OCI-LY3 (cell line): ENCODE data around the gene DELE1.

Source experiments
- H2AFZ ChIP-seq: fragments of 200-600, 300-600 bp; shearing (Covaris generic); 2 replicates; pipeline ENCODE4 v1.6.0; 2014; ENCODE audit warnings: antibody characterized with exemption, low read depth, low read length
- H3K27ac ChIP-seq: fragments of 200-600, 300-600 bp; sonication (generic); 2 replicates; pipeline ENCODE4 v1.5.1; 2014; ENCODE audit warnings: mild to moderate bottlenecking, low read length, moderate library complexity, mixed read lengths
- H3K27me3 ChIP-seq: fragments of 200-600, 300-600 bp; sonication (generic); 2 replicates; pipeline ENCODE4 v1.6.1; 2014; ENCODE audit warnings: low read depth, low read length, mixed read lengths
- H3K36me3 ChIP-seq: fragments of 200-600, 300-600 bp; sonication (generic); replicated peaks from 2 replicates; pipeline ENCODE3; 2014; ENCODE audit warnings: low read depth, low read length, mixed read lengths
- H3K4me1 ChIP-seq: fragments of 300-600, 200-600 bp; sonication (generic); 2 replicates; pipeline ENCODE4 v1.6.1; 2014; ENCODE audit warnings: low read length, mixed read lengths
- H3K4me2 ChIP-seq: fragments of 200-600, 300-600 bp; sonication (generic); 2 replicates; pipeline ENCODE4 v1.6.1; 2014; ENCODE audit warnings: low read length, mixed read lengths
- H3K4me3 ChIP-seq: fragments of 300-600, 200-600 bp; sonication (generic); 2 replicates; pipeline ENCODE4 v1.5.1; 2014; ENCODE audit warnings: antibody characterized with exemption, mild to moderate bottlenecking, low read length, moderate library complexity
- H3K79me2 ChIP-seq: fragments of 300-600, 200-600 bp; shearing (Covaris generic); 2 replicates; pipeline ENCODE4 v1.6.1; 2014; ENCODE audit warnings: mild to moderate bottlenecking, low read length, mixed read lengths
- H3K9ac ChIP-seq: fragments of 300-600, 200-600 bp; shearing (Covaris generic); 2 replicates; pipeline ENCODE4 v1.6.0; 2014; ENCODE audit warnings: mild to moderate bottlenecking, low read length, moderate library complexity
- H3K9me3 ChIP-seq: fragments of 200-600, 300-600 bp; shearing (Covaris generic); 2 replicates; pipeline ENCODE4 v1.6.1; 2014; ENCODE audit warnings: low read length, mixed read lengths; ENCODE audit not compliant: insufficient read depth
- H4K20me1 ChIP-seq: fragments of 200-600, 300-600 bp; sonication (generic); 2 replicates; pipeline ENCODE4 v1.6.1; 2016; ENCODE audit warnings: low read length, mixed read lengths; ENCODE audit not compliant: insufficient read depth
- CTCF ChIP-seq: fragments of 200-600, 300-600 bp; sonication (generic); IDR thresholded peaks from 2 replicates; pipeline ENCODE4 v1.5.1; 2014; ENCODE audit warnings: antibody characterized with exemption, low read length, low read depth
- EZH2phosphoT487 ChIP-seq: fragments of 200-600 bp; shearing (Covaris generic); IDR thresholded peaks from 2 replicates; pipeline ENCODE4 v1.6.1; 2018; ENCODE audit warnings: antibody characterized with exemption, mixed run types, low read depth

The DELE1 gene

GRCh38 chr5:141966275-141966962 lies 42.7 kb downstream of the DELE1 start:
- Histone ChIP-seq H3K27me3 (no peaks in the 10 kb centered on the region), H3K9me3 (no peaks in the 10 kb centered on the region), H3K4me2 (peak overlapping the region; percentile 86), H2AFZ (peak overlapping the region; percentile 74), H3K4me3 (peak overlapping the region; percentile 99), H3K27ac (peak overlapping the region; percentile 46), H3K79me2 (peaks cover 16% of the 10 kb centered on the region), H3K36me3 (no peaks in the 10 kb centered on the region), H3K4me1 (peaks cover 28% of the 10 kb centered on the region), H3K9ac (peak overlapping the region; percentile 22; the same call in 1 of the 2 replicates), H4K20me1 (no peaks in the 10 kb centered on the region)
- no peak for TF ChIP-seq CTCF
- no peak for TF ChIP-seq EZH2phosphoT487

GRCh38 chr5:141966963-141967333 lies 43.3 kb downstream of the DELE1 start:
- H3K4me3 ChIP-seq: peak overlapping the region; percentile 99
- H3K36me3 ChIP-seq: no peaks in the 10 kb centered on the region
- TF ChIP-seq EZH2phosphoT487 (no peak), CTCF (no peak)
- peak overlapping the region; percentile 86 for H3K4me2 ChIP-seq
- no peaks in the 10 kb centered on the region for H3K9me3 ChIP-seq
- peak overlapping the region; percentile 46 for H3K27ac ChIP-seq
- H3K4me1 ChIP-seq: peaks cover 28% of the 10 kb centered on the region
- H4K20me1 ChIP-seq: no peaks in the 10 kb centered on the region
- H3K9ac ChIP-seq: peak overlapping the region; percentile 22; the same call in 1 of the 2 replicates
- peak overlapping the region; percentile 74 for H2AFZ ChIP-seq
- no peaks in the 10 kb centered on the region for H3K27me3 ChIP-seq
- peaks cover 16% of the 10 kb centered on the region for H3K79me2 ChIP-seq

DNA sequence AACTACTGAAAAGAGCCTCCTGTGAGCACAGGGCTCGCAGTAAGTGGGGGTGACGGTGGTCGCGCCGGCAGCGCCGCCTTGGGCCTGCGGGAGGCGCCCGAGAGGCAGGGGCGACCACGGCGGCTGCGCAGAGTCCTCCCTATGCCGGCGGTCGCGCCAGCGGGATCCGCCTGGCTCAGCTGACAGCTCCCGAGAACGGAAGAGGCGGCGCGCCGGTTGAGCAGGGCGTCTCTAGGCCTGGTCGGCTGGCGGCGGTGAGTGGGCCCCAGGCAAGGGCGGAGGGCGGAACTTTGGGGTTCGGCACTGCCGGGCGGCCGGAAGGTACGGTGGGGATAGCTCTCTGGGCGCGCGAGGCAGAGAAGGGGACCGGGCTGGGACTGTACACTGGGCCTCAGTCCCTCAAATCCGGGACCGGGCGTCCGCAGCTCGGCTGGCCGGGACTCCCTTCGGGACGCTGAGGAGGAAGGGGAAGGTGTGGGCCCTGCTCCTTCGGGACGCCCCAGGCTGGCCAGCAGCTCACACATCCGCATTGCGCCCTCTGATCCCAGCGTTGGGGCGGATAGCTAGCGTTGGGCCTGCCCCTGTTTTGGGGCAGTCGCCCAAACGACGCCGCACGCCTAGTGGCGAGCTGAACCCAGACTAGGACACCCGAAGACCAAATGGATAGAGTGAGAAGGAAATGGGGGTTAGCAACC lies 45.4 kb downstream of the DELE1 start, which contains the start of gene RNF14:
TSS of gene RNF14 (plus strand) at position 192 of the 695 bp plus-strand sequence. CDS start 4,484 bp downstream, outside the sequence.
- Histone ChIP-seq H3K27ac (peak within 1 kb of the TSS; percentile 83), H2AFZ (peak within 1 kb of the TSS; percentile 94), H3K79me2 (peaks cover 16% of the 10 kb centered on the region), H4K20me1 (no peaks in the 10 kb centered on the region), H3K9me3 (no peaks in the 10 kb centered on the region), H3K27me3 (no peaks in the 10 kb centered on the region), H3K4me3 (peak within 1 kb of the TSS; percentile 99), H3K4me1 (peaks cover 28% of the 10 kb centered on the region), H3K4me2 (peak within 1 kb of the TSS; percentile 86), H3K36me3 (peaks cover 4% of the 10 kb centered on the region), H3K9ac (peak within 1 kb of the TSS; percentile 93)
- TF ChIP-seq CTCF: peak; percentile 62
- no peak for TF ChIP-seq EZH2phosphoT487
